Stomach (tissue), 4 donors: Measurements from ENCODE around the gene MARCHF3.

Experiments
- CTCF ChIP-seq, 7 experiments: fragments of 450-650 bp in 4 of 7; fragments of 200-600 bp in 3 of 7; sonication (generic) in 3 of 7; IDR thresholded peaks; one replicate each; pipeline ENCODE4 v1.5.1; 2016 to 2019; ENCODE audit warnings: antibody characterized with exemption in 7 of 7, control low read depth in 2 of 7, mild to moderate bottlenecking in 1 of 7
- EP300 ChIP-seq: sonication (generic); formaldehyde crosslinking; IDR thresholded peaks from one replicate; pipeline ENCODE4 v1.6.1; 2017; ENCODE audit warnings: antibody characterized with exemption
- POLR2A ChIP-seq, 4 donors: fragments of 450-650 bp; IDR thresholded peaks; one replicate each; pipeline ENCODE4 v1.6.1; 2016; ENCODE audit warnings: antibody characterized with exemption in 4 of 4, control low read depth in 2 of 4, mild to moderate bottlenecking in 1 of 4, moderate library complexity in 1 of 4
- POLR2AphosphoS5 ChIP-seq, 3 donors: sonication (generic); formaldehyde crosslinking; IDR thresholded peaks; one replicate each; pipeline ENCODE4 v1.6.1; 2016; ENCODE audit warnings: antibody characterized with exemption in 3 of 3

GRCh38 chr5:126927429-126927828 is 102.9 kb downstream of the MARCHF3 start:
- TF ChIP-seq CTCF (IDR thresholded peaks at IDR 0.05) (no peak), EP300 (no peak), POLR2A (IDR thresholded peaks at IDR 0.05) (no peak), POLR2AphosphoS5 (IDR thresholded peaks at IDR 0.05) (no peak)
